Panc1 (cell line): ENCODE results near the gene UBL5. TPM values are rescaled to one million over a fixed set of nuclear protein-coding genes. Genes with fewer than 3 reads are reported as not detected.

Experiments
- ATAC-seq: fragments of 200-7000 bp; cut with Tn5 transposase; 2 replicates; pipeline ENCODE4 v1.9.1; 2020; ENCODE audit warnings: mild to moderate bottlenecking, moderate library complexity
- BruUV-seq: library from RNA; stranded (reverse); fragments of 400-500 nt; replicated peaks from 2 replicates; lab custom pipeline; 2021; lab: Mats Ljungman, UMichigan
- CTCF ChIA-PET: fragments of 300-600 bp; sonication (Branson Sonifier 250); formaldehyde crosslinking; loops from one replicate; lab custom pipeline; 2022; ENCODE audit warnings: antibody characterized with exemption; lab: Charles Lee
- POLR2A ChIA-PET: fragments of 300-600 bp; sonication (Branson Sonifier 250); formaldehyde crosslinking; loops from one replicate; lab custom pipeline; 2022; ENCODE audit warnings: antibody characterized with exemption; lab: Charles Lee
- DNase-seq: peaks from one replicate; pipeline ENCODE4 v3.0.0-alpha.2; 2010; ENCODE audit warnings: low read depth, low spot score
- H3K27ac ChIP-seq: 2 replicates; pipeline ENCODE4 v1.5.1; 2011; ENCODE audit warnings: mild to moderate bottlenecking, low read length, inconsistent platforms
- H3K27me3 ChIP-seq: fragments of 200-500 bp; sonication (Bioruptor generic); 2 replicates; pipeline ENCODE4 v1.6.0; 2014; ENCODE audit warnings: low read length, inconsistent platforms; ENCODE audit not compliant: control insufficient read depth, insufficient read depth
- H3K36me3 ChIP-seq: fragments of 200-500 bp; sonication (Bioruptor generic); 2 replicates; pipeline ENCODE4 v1.5.1; 2014; ENCODE audit warnings: inconsistent platforms, mild to moderate bottlenecking, low read length, moderate library complexity; ENCODE audit not compliant: control insufficient read depth, insufficient read depth
- H3K4me1 ChIP-seq: 2 replicates; pipeline ENCODE4 v1.5.1; 2011; ENCODE audit warnings: inconsistent platforms, mild to moderate bottlenecking, low read length, moderate library complexity; ENCODE audit not compliant: control insufficient read depth, insufficient read depth
- H3K4me3 ChIP-seq, 2 experiments: 2 replicates each; pipeline ENCODE4 v1.5.1; 2011 to 2012; ENCODE audit warnings: low read depth in 2 of 2, low read length in 2 of 2, mild to moderate bottlenecking in 2 of 2, inconsistent platforms in 1 of 2, moderate library complexity in 1 of 2
- H3K9me3 ChIP-seq: fragments of 200-500 bp; sonication (Bioruptor generic); 2 replicates; pipeline ENCODE4 v1.5.1; 2014; ENCODE audit warnings: low read depth, mild to moderate bottlenecking, inconsistent platforms, low read length, moderate library complexity; ENCODE audit not compliant: control insufficient read depth, insufficient read depth
- CTCF ChIP-seq: fragments of 450-650 bp; IDR thresholded peaks from 2 replicates; pipeline ENCODE4 v1.5.1; 2017; ENCODE audit warnings: mild to moderate bottlenecking
- POLR2AphosphoS5 ChIP-seq: IDR thresholded peaks from 2 replicates; pipeline ENCODE4 v1.6.1; 2012; ENCODE audit warnings: mild to moderate bottlenecking, low read depth, low read length, moderate library complexity
- SIN3A ChIP-seq: IDR thresholded peaks from 2 replicates; pipeline ENCODE4 v1.6.1; 2012; ENCODE audit warnings: low read depth, mild to moderate bottlenecking, low read length, moderate library complexity, borderline replicate concordance; ENCODE audit not compliant: insufficient read depth
- TCF7L2 ChIP-seq: IDR thresholded peaks from 2 replicates; pipeline ENCODE4 v1.6.1; 2011; ENCODE audit warnings: mild to moderate bottlenecking, low read depth, low read length, inconsistent platforms
- in situ Hi-C: cut with HindIII; loops from 2 replicates; pipeline ENCODE4 v1.10.0; 2016; ENCODE audit warnings: low sequenced_read_pairs, low pct_unique_long_range_greater_than_20kb
- intact Hi-C: fragments of 100-400 bp; cut with micrococcal nuclease; formaldehyde crosslinking; loops from one replicate; pipeline ENCODE4 v1.10.0; 2022; ENCODE audit not compliant: unreplicated experiment
- total RNA-seq: library from RNA; stranded (reverse); gene quantifications from one replicate; pipeline ENCODE4 v1.2.1, GENCODE V29; 2021; ENCODE audit not compliant: unreplicated experiment
- TF ChIP-seq, protein P1 (sequence below), 2 experiments: IDR thresholded peaks; 2 replicates each; pipeline ENCODE4 v1.6.1; 2011 to 2012; ENCODE audit warnings: low read depth in 2 of 2, control low read depth in 1 of 2, low read length in 1 of 2, mild to moderate bottlenecking in 1 of 2, moderate library complexity in 1 of 2; ENCODE audit not compliant: insufficient read depth in 1 of 2

Gene UBL5
- total RNA-seq, 1 experiment from 2014 or later = 379 TPM

GRCh38 chr19:9799162-9799561 lies 28.6 kb upstream of the UBL5 start:
- intact Hi-C loops = loop anchor here (5.0 to 10.0 kb wide), 2 partner anchors 214 to 662 kb away; partner anchors contain the start of gene ZNF121

GRCh38 chr19:9801976-9802375 lies 25.7 kb upstream of the UBL5 start:
- no peaks in the 10 kb centered on the region for H3K9me3 ChIP-seq
- ATAC-seq (no peak), DNase-seq (no peak)
- in situ Hi-C loops = no loop called here
- BruUV-seq = no TSS peak
- H3K27ac ChIP-seq = no peak overlapping the region
- POLR2A ChIA-PET = no interaction called here
- no peak overlapping the region for H3K4me3 ChIP-seq
- H3K4me1 ChIP-seq = no peaks in the 10 kb centered on the region
- CTCF ChIA-PET = no interaction called here
- no peaks in the 10 kb centered on the region for H3K36me3 ChIP-seq
- intact Hi-C loops = no loop called here
- no peak for TF ChIP-seq TCF7L2
- TF ChIP-seq CTCF = no peak
- TF ChIP-seq, protein P1, sequence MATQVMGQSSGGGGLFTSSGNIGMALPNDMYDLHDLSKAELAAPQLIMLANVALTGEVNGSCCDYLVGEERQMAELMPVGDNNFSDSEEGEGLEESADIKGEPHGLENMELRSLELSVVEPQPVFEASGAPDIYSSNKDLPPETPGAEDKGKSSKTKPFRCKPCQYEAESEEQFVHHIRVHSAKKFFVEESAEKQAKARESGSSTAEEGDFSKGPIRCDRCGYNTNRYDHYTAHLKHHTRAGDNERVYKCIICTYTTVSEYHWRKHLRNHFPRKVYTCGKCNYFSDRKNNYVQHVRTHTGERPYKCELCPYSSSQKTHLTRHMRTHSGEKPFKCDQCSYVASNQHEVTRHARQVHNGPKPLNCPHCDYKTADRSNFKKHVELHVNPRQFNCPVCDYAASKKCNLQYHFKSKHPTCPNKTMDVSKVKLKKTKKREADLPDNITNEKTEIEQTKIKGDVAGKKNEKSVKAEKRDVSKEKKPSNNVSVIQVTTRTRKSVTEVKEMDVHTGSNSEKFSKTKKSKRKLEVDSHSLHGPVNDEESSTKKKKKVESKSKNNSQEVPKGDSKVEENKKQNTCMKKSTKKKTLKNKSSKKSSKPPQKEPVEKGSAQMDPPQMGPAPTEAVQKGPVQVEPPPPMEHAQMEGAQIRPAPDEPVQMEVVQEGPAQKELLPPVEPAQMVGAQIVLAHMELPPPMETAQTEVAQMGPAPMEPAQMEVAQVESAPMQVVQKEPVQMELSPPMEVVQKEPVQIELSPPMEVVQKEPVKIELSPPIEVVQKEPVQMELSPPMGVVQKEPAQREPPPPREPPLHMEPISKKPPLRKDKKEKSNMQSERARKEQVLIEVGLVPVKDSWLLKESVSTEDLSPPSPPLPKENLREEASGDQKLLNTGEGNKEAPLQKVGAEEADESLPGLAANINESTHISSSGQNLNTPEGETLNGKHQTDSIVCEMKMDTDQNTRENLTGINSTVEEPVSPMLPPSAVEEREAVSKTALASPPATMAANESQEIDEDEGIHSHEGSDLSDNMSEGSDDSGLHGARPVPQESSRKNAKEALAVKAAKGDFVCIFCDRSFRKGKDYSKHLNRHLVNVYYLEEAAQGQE (IDR thresholded peaks at IDR 0.05; ENCODE audit: insufficient read depth in 1 of 2, low read depth in 2 of 2, low read length in 1 of 2) = no peak
- TF ChIP-seq POLR2AphosphoS5 = no peak
- no peak for TF ChIP-seq SIN3A
- H3K27me3 ChIP-seq = no peaks in the 10 kb centered on the region

More at GRCh38 chr19:9799162-9799561, 28.6 kb upstream of the UBL5 start:
- H3K36me3 ChIP-seq = no peaks in the 10 kb centered on the region
- CTCF ChIA-PET = interaction anchor here (0.5 kb wide), 1 partner anchor 17 kb away, joined by 4 read pairs; no protein-coding TSS in a partner anchor
- no peaks in the 10 kb centered on the region for H3K9me3 ChIP-seq
- no peak for DNase-seq
- in situ Hi-C loops = no loop called here
- ATAC-seq = no peak
- POLR2A ChIA-PET = interaction anchor here (0.6 kb wide), 1 partner anchor 194 kb away, joined by 4 read pairs; no protein-coding TSS in a partner anchor
- H3K27ac ChIP-seq = no peak overlapping the region
- no TSS peak for BruUV-seq
- no peaks in the 10 kb centered on the region for H3K4me1 ChIP-seq
- H3K27me3 ChIP-seq = no peaks in the 10 kb centered on the region
- TF ChIP-seq POLR2AphosphoS5 (no peak), TCF7L2 (no peak), CTCF (no peak)
- no peak overlapping the region for H3K4me3 ChIP-seq
